GM12872 (cell line): ENCODE results near the gene RPA1.

Source experiments
- TF ChIP-seq, protein P1 (sequence below): IDR thresholded peaks from 3 replicates; pipeline ENCODE4 v1.5.1; 2011; ENCODE audit warnings: low read depth, mild to moderate bottlenecking, low read length, moderate library complexity; ENCODE audit not compliant: insufficient read depth

The RPA1 gene

DNA sequence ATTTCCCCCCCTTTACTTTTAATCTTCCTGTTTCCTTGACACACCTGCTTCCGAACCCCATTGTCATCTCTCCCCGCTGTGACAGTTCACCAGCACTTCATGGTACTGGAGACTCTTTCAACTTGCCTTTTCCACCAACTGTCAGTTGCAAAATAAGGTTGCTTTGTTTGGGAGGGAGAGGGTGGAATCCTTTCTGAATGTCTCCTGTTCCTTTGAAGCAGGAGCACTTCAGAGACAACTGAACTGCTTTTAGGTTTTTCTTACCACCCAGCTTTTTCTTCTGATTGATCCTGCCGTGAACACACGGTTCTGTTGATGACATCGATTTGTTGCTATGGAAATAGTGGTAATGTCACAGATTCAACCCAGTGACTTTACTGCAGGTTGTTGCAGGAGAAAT lies 42.0 kb downstream of the RPA1 start:
- TF ChIP-seq, protein P1, sequence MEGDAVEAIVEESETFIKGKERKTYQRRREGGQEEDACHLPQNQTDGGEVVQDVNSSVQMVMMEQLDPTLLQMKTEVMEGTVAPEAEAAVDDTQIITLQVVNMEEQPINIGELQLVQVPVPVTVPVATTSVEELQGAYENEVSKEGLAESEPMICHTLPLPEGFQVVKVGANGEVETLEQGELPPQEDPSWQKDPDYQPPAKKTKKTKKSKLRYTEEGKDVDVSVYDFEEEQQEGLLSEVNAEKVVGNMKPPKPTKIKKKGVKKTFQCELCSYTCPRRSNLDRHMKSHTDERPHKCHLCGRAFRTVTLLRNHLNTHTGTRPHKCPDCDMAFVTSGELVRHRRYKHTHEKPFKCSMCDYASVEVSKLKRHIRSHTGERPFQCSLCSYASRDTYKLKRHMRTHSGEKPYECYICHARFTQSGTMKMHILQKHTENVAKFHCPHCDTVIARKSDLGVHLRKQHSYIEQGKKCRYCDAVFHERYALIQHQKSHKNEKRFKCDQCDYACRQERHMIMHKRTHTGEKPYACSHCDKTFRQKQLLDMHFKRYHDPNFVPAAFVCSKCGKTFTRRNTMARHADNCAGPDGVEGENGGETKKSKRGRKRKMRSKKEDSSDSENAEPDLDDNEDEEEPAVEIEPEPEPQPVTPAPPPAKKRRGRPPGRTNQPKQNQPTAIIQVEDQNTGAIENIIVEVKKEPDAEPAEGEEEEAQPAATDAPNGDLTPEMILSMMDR, result no peak

DNA sequence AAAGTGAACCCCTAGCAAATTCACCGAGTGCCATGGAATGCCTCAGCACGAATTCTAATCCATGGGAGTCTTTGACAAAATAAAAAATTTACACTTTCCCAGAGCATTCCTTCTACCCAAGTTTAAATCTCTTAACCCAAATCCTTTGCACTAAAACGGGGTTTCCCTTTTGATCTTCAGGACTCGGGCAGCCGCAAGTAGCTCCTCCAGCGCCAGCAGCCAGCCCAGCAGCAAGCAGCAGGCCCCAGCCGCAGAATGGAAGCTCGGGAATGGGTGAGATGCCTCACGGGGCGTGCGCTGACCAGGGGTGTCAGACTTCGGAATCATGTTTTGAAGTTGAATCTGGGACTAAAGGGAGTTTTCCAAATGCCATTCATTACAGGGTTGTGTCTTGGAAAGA lies 42.4 kb downstream of the RPA1 start:
- TF ChIP-seq, protein P1, result no peak

DNA sequence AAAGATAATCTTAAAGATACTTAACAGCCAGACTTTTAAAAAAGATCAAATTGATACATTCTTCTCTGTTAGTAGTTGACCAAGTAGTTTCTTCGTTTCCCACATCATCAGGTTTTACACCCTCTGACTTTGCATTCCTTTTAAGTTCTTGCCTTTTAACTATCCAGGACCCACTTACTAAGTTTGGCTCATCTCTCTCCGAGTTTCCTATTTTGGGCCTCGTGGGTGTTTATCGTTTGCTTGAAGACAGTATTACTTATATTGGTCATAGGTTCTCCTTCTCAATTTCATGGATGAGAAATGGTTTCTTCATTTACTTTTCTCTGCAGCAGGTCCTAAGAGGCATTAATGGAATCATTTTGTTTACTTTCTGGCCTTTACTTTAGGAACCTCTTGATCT lies 43.2 kb downstream of the RPA1 start:
- TF ChIP-seq, protein P1, result no peak

DNA sequence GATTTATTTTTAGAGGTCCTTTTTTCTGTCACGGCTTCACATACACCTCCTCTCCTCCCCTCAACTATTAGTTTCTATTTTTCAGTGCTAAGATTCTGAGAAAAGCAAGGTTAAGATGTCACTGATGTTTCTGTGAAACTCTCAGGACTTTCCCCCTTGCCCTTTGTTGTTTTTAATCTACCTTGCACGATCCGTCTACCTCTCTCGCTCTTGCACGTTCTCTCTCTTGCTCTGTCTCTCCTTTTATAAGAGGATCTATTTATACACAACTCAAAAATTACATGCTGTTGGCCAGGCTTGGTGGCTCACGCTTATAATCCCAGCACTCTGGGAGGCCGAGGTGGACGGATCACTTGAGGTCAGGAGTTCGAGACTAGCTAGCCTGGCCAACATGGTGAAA lies 43.6 kb downstream of the RPA1 start:
- TF ChIP-seq, protein P1, result no peak

DNA sequence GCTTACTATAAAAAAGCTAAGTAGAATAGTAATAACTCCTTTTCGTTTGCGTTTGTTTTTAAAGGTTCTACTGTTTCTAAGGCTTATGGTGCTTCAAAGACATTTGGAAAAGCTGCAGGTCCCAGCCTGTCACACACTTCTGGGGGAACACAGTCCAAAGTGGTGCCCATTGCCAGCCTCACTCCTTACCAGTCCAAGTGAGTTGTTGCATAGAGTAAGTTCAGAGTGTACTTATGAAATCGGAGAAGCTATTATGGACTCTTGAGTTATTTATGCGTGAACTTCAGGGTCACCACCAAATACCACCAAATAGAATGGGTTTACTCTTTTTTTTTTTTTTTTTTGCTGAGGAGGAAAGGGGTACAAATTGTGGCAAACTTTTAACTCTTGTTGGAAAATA lies 45.8 kb downstream of the RPA1 start:
- TF ChIP-seq, protein P1, result no peak

DNA sequence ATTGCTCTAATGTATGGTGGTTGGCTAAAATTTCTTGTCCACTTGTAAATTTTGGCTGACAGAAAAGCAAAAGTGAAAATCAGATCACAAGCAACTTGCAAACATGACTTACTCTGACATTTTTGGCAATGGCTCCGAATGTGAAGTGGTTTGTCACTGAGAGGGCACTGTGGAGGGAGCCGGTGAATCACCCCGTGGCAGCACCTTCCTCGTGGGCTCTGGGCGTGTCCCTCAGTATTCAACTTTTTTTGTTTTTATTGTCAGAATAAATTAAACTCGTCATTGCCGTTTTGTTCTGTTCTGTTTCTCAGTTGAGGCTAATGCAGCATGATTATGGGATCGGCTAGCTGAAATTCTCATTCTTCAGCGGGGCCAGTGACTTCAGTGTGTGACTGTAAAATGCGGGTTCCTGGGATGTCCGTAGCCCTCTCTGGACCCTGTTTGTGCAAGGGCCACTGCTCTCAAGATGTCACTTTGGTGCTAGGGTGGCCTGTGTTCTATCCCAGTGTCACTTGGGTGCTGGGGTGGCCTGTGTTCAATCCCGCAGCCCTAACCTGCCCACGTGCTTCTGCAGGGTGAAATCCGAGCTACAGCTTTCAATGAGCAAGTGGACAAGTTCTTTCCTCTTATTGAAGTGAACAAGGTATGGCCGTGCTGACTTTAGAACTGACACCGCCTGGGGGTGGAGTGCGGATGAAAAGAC lies 48.8 kb downstream of the RPA1 start:
- TF ChIP-seq, protein P1, result no peak

DNA sequence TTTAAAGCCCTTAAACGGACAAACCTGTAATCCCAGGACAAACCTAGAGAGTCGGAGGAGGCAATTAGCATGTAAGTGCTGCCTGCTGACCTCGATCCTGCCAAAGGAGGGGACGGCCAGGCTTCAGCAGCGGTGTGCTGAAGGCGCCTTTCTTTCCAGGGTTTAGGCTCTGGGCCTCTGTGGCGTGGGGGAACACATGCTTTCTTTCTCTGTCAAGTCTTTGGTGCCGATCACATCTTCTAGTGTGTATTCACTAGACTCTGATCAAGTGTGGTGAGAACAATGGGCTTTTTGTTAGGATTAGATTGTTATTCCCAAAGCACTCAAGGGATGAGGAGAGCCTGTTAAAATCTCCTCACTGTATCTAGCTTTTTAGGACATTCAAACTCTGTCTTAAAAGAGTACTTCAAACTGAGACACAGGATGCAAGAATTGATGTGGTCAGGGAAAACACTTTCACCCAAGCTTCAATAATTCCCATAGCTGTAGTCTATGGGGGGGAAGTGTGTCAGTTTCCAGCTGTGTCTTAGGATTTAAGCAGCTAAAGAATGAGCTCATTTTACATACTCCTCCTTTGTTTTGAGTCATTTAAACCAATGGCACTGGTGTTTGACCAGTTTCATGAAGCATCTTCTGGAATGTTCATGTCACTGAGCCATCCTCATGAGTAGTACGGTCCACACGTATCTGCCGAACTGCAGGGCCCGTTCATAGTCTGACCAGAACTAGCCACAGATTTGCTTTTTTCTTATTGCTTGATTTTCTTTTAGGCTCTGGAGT lies 51.2 kb downstream of the RPA1 start:
- TF ChIP-seq, protein P1, result no peak
